HepG2 (cell line): ENCODE results near the gene ZP2. TPM values are rescaled to one million over a fixed set of nuclear protein-coding genes. Genes with fewer than 3 reads are reported as not detected.

Experiments used
- ATAC-seq: fragments of 200-7000 bp; cut with Tn5 transposase; 3 replicates; pipeline ENCODE4 v1.9.1; 2020; ENCODE audit warnings: mild to moderate bottlenecking, moderate library complexity
- BruUV-seq: library from RNA; stranded (reverse); fragments of 400-500 nt; replicated peaks from 2 replicates; lab custom pipeline; 2021; lab: Mats Ljungman, UMichigan
- CTCF ChIA-PET: fragments of 300-600 bp; formaldehyde crosslinking; extraction: SDS; loops from one replicate; lab custom pipeline; 2021; ENCODE audit warnings: low total read pairs, inconsistent platforms, low intra/inter-chr PET ratio; lab: Yijun Ruan, JAX
- POLR2A ChIA-PET: fragments of 350-600 bp; sonication (Branson Sonifier 250); formaldehyde crosslinking; loops from one replicate; lab custom pipeline; 2020; ENCODE audit warnings: antibody characterized with exemption, inconsistent platforms; lab: Yijun Ruan, JAX
- DNase-seq: peaks from one replicate; pipeline ENCODE4 v3.0.0-alpha.2; 2015; ENCODE audit warnings: low spot score
- FAIRE-seq: peaks from 3 replicates; lab custom pipeline; 2011; peaks lifted over from hg19 to GRCh38; lab: Jason Lieb, UNC
- H2AFZ ChIP-seq: one replicate; pipeline ENCODE4 v1.6.1; 2011; ENCODE audit warnings: low read length, inconsistent platforms
- H3K27ac ChIP-seq: fragments of 300-600 bp; 3 replicates; pipeline ENCODE4 v1.8.0; 2011; ENCODE audit warnings: mixed run types, mild to moderate bottlenecking, mixed read lengths, low read length, inconsistent platforms; ENCODE audit not compliant: insufficient read depth; ENCODE audit errors: extremely low read length
- H3K27me3 ChIP-seq, 2 experiments: fragments of 200-600 bp in 1 of 2; 2 replicates in 1 of 2; 3 replicates in 1 of 2; pipeline versions ENCODE4 v1.6.0 to v1.8.0; 2011; ENCODE audit warnings: low read length in 2 of 2, mild to moderate bottlenecking in 2 of 2, moderate library complexity in 2 of 2, inconsistent platforms in 1 of 2; ENCODE audit not compliant: insufficient read depth in 2 of 2, control insufficient read depth in 1 of 2
- H3K36me3 ChIP-seq, 2 experiments: fragments of 200-600 bp in 1 of 2; replicated peaks in 1 of 2; 2 replicates in 1 of 2; 3 replicates in 1 of 2; pipeline versions ENCODE4 v1.5.1 to v1.8.0; 2011; ENCODE audit warnings: low read length in 2 of 2, inconsistent platforms in 1 of 2; ENCODE audit not compliant: insufficient read depth in 2 of 2, control insufficient read depth in 1 of 2
- H3K4me1 ChIP-seq: 2 replicates; pipeline ENCODE4 v1.5.1; 2012; ENCODE audit warnings: low read length, inconsistent platforms; ENCODE audit not compliant: insufficient read depth
- H3K4me2 ChIP-seq: 2 replicates; pipeline ENCODE4 v1.6.0; 2011; ENCODE audit warnings: low read depth, low read length, inconsistent platforms
- H3K4me3 ChIP-seq, 3 experiments: fragments of 200-600 bp in 1 of 3; sonication (generic), shearing (Covaris generic) in 1 of 3; replicated peaks in 1 of 3; 2 replicates each; pipeline ENCODE4 v1.5.1; 2011 to 2016; ENCODE audit warnings: low read length in 3 of 3, inconsistent platforms in 2 of 3, low read depth in 2 of 3, mild to moderate bottlenecking in 2 of 3, control low read depth in 1 of 3, mixed read lengths in 1 of 3; ENCODE audit not compliant: insufficient read depth in 1 of 3
- H3K79me2 ChIP-seq: one replicate; pipeline ENCODE4 v1.6.1; 2011; ENCODE audit warnings: low read length, inconsistent platforms; ENCODE audit not compliant: insufficient read depth
- H3K9ac ChIP-seq: 2 replicates; pipeline ENCODE4 v1.6.0; 2011; ENCODE audit warnings: mild to moderate bottlenecking, low read depth, low read length, inconsistent platforms; ENCODE audit not compliant: insufficient read depth
- H3K9me3 ChIP-seq: 2 replicates; pipeline ENCODE4 v1.5.1; 2012; ENCODE audit warnings: mild to moderate bottlenecking, low read length
- H4K20me1 ChIP-seq: 2 replicates; pipeline ENCODE4 v1.6.0; 2011; ENCODE audit warnings: inconsistent platforms, mild to moderate bottlenecking, low read length, moderate library complexity; ENCODE audit not compliant: insufficient read depth
- CENPT ChIP-seq: sonication (generic); formaldehyde crosslinking; IDR thresholded peaks from 2 replicates; pipeline ENCODE4 v1.8.0; 2022; ENCODE audit warnings: low read depth, mild to moderate bottlenecking, moderate library complexity, missing genetic modification reagents
- GATAD1 ChIP-seq: IDR thresholded peaks from 2 replicates; pipeline ENCODE4 v1.6.1; 2016; ENCODE audit warnings: missing genetic modification reagents, missing compliant biosample characterization
- KLF6 ChIP-seq: IDR thresholded peaks from 2 replicates; pipeline ENCODE4 v1.8.0; 2016; ENCODE audit warnings: missing biosample characterization, missing genetic modification reagents
- MEIS1 ChIP-seq: sonication (generic); formaldehyde crosslinking; IDR thresholded peaks from 2 replicates; pipeline ENCODE4 v1.9.0; 2021; ENCODE audit warnings: mild to moderate bottlenecking, missing genetic modification reagents, moderate library complexity, borderline replicate concordance
- MXI1 ChIP-seq: IDR thresholded peaks from 3 replicates; pipeline ENCODE4 v1.6.1; 2012; ENCODE audit warnings: low read depth, low read length, inconsistent platforms, borderline replicate concordance
- PHB2 ChIP-seq: fragments of 450-650 bp; IDR thresholded peaks from 2 replicates; pipeline ENCODE4 v1.6.1; 2018; ENCODE audit not compliant: partially characterized antibody
- PLSCR1 ChIP-seq: sonication (generic); formaldehyde crosslinking; IDR thresholded peaks from 2 replicates; pipeline ENCODE4 v1.5.0; 2020; ENCODE audit warnings: missing genetic modification reagents, mild to moderate bottlenecking, borderline replicate concordance
- POGK ChIP-seq: sonication (generic); formaldehyde crosslinking; conservative IDR thresholded peaks from 2 replicates; pipeline ENCODE4 v1.8.0; 2022; ENCODE audit warnings: mild to moderate bottlenecking, moderate library complexity, missing genetic modification reagents
- SNAI1 ChIP-seq: sonication (generic); formaldehyde crosslinking; IDR thresholded peaks from 2 replicates; pipeline ENCODE4 v1.5.0; 2020; ENCODE audit warnings: mild to moderate bottlenecking, missing genetic modification reagents, borderline replicate concordance
- SP5 ChIP-seq: IDR thresholded peaks from 2 replicates; pipeline ENCODE4 v1.6.1; 2016; ENCODE audit warnings: low read depth, borderline replicate concordance
- TBL1XR1 ChIP-seq: fragments of 150-350 bp; IDR thresholded peaks from 2 replicates; pipeline ENCODE4 v1.6.1; 2014; ENCODE audit warnings: borderline replicate concordance, low read length; ENCODE audit not compliant: partially characterized antibody
- ZNF143 ChIP-seq: sonication (generic); formaldehyde crosslinking; IDR thresholded peaks from 2 replicates; pipeline ENCODE4 v1.4.0; 2020; ENCODE audit warnings: missing genetic modification reagents
- ZNF232 ChIP-seq: sonication (generic); formaldehyde crosslinking; IDR thresholded peaks from 2 replicates; pipeline ENCODE4 v1.4.0; 2020; ENCODE audit warnings: missing genetic modification reagents, borderline replicate concordance
- ZNF431 ChIP-seq: sonication (generic); formaldehyde crosslinking; IDR thresholded peaks from 2 replicates; pipeline ENCODE4 v1.9.0; 2022; ENCODE audit warnings: missing genetic modification reagents, low read depth, mild to moderate bottlenecking, borderline replicate concordance
- ZNF44 ChIP-seq: sonication (generic); formaldehyde crosslinking; IDR thresholded peaks from 2 replicates; pipeline ENCODE4 v1.5.1; 2020; ENCODE audit warnings: mild to moderate bottlenecking, missing genetic modification reagents
- ZNF549 ChIP-seq: sonication (generic); formaldehyde crosslinking; IDR thresholded peaks from 2 replicates; pipeline ENCODE4 v1.5.0; 2020; ENCODE audit warnings: missing genetic modification reagents
- ZNF564 ChIP-seq: sonication (generic); formaldehyde crosslinking; IDR thresholded peaks from 2 replicates; pipeline ENCODE4 v1.8.1; 2023; ENCODE audit warnings: mild to moderate bottlenecking, missing genetic modification reagents
- ZNF570 ChIP-seq: sonication (generic); formaldehyde crosslinking; IDR thresholded peaks from 2 replicates; pipeline ENCODE4 v1.4.0; 2020; ENCODE audit warnings: mild to moderate bottlenecking, missing genetic modification reagents, borderline replicate concordance
- ZNF580 ChIP-seq: IDR thresholded peaks from 2 replicates; pipeline ENCODE4 v1.6.1; 2016; ENCODE audit warnings: low read depth, borderline replicate concordance
- WGBS: methylation state at CpG from one replicate; pipeline ENCODE4 v1.1.6; 2017; ENCODE audit warnings: low lambda C conversion rate; 5-methylcytosine and 5-hydroxymethylcytosine counted together
- in situ Hi-C: cut with HindIII; loops from 2 replicates; pipeline ENCODE4 v1.10.0; 2017; ENCODE audit warnings: low pct_unique_long_range_greater_than_20kb; ENCODE audit not compliant: extremely low pct_ligation_motif_present
- intact Hi-C: fragments of 100-400 bp; cut with micrococcal nuclease; formaldehyde crosslinking; loops from one replicate; pipeline ENCODE4 v1.10.0; 2022; ENCODE audit not compliant: unreplicated experiment
- polyA plus RNA-seq, 8 experiments: library from polyadenylated mRNA; depleted of rRNA in 3 of 8; stranded (reverse) in 7 of 8; unstranded in 1 of 8; fragments of >200 nt; fragmentation: Illumina TruSeq in 4 of 8; extraction: Trizol in 4 of 8; gene quantifications; 2 replicates each; pipeline versions ENCODE4 v1.2.1 to v1.2.3, GENCODE V29; 2011 to 2016; ENCODE audit warnings: low read depth in 4 of 8, missing spikeins in 1 of 8, mixed read lengths in 1 of 8; ENCODE audit not compliant: insufficient read depth in 1 of 8
- total RNA-seq, 5 experiments: library from RNA; depleted of rRNA; stranded (reverse); fragments of >200 nt; fragmentation: Illumina TruSeq; extraction: Trizol; gene quantifications; 2 replicates each; pipeline ENCODE4 v1.2.3, GENCODE V29; 2016; ENCODE audit warnings: low read depth in 1 of 5
- TF ChIP-seq, protein P1 (sequence below): sonication (generic); formaldehyde crosslinking; conservative IDR thresholded peaks from 2 replicates; pipeline ENCODE4 v1.8.0; 2022; ENCODE audit warnings: missing genetic modification reagents

The ZP2 gene
- total and polyA plus RNA-seq, 2 of the 13 experiments (the other 11 are each of a cell fraction or from before 2014, with no cell fraction given): not detected

GRCh38 chr16:21179983-21180365, 31.4 kb downstream of the ZP2 start:
- FAIRE-seq: no peak
- no peak overlapping the region for H2AFZ ChIP-seq
- H4K20me1 ChIP-seq: no peaks in the 10 kb centered on the region
- no peak overlapping the region for H3K27ac ChIP-seq
- 77% methylated on average over 3 of the region's 3 CpGs for WGBS
- 0 out of 5 replicates have a peak, but pooled peaks cover 0 to 3% of the 10 kb centered on the region in 2 experiments for H3K36me3 ChIP-seq
- H3K27me3 ChIP-seq: no peaks in the 10 kb centered on the region
- intact Hi-C loops: no loop called here
- ChIA-PET CTCF (no interaction called here), POLR2A (no interaction called here)
- no peaks in the 10 kb centered on the region for H3K79me2 ChIP-seq
- peaks cover 9% of the 10 kb centered on the region for H3K4me1 ChIP-seq
- no peak overlapping the region for H3K4me2 ChIP-seq
- no peak overlapping the region for H3K4me3 ChIP-seq
- no peaks in the 10 kb centered on the region for H3K9me3 ChIP-seq
- H3K9ac ChIP-seq: no peak overlapping the region
- BruUV-seq: no TSS peak
- TF ChIP-seq CENPT (CRISPR knock-in tag) (no peak), MEIS1 (CRISPR knock-in tag) (no peak), ZNF580 (CRISPR knock-in tag) (no peak), GATAD1 (CRISPR knock-in tag) (no peak), PHB2 (no peak), MXI1 (no peak), TBL1XR1 (no peak), ZNF44 (CRISPR knock-in tag) (no peak), ZNF232 (CRISPR knock-in tag) (no peak), ZNF431 (CRISPR knock-in tag) (no peak), ZNF549 (no peak), SNAI1 (CRISPR knock-in tag) (no peak), PLSCR1 (no peak), ZNF570 (CRISPR knock-in tag) (no peak), POGK (CRISPR knock-in tag) (no peak), SP5 (no peak), ZNF143 (CRISPR knock-in tag) (no peak), ZNF564 (CRISPR knock-in tag) (no peak), KLF6 (no peak)
- TF ChIP-seq, protein P1, sequence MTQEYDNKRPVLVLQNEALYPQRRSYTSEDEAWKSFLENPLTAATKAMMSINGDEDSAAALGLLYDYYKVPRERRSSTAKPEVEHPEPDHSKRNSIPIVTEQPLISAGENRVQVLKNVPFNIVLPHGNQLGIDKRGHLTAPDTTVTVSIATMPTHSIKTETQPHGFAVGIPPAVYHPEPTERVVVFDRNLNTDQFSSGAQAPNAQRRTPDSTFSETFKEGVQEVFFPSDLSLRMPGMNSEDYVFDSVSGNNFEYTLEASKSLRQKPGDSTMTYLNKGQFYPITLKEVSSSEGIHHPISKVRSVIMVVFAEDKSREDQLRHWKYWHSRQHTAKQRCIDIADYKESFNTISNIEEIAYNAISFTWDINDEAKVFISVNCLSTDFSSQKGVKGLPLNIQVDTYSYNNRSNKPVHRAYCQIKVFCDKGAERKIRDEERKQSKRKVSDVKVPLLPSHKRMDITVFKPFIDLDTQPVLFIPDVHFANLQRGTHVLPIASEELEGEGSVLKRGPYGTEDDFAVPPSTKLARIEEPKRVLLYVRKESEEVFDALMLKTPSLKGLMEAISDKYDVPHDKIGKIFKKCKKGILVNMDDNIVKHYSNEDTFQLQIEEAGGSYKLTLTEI (CRISPR knock-in tag): no peak
- TF ChIP-seq, all 625 proteins: peak for 0
- DNase-seq: no peak
- no peak for ATAC-seq
- in situ Hi-C loops: no loop called here
